HepG2 (cell line): ENCODE results near the gene LSM12. TPM values are rescaled to one million over a fixed set of nuclear protein-coding genes. Genes with fewer than 3 reads are reported as not detected.

ENCODE experiments used
- BCL6 ChIP-seq: IDR thresholded peaks from 2 replicates; pipeline ENCODE4 v1.6.1; 2016; ENCODE audit warnings: missing genetic modification reagents, missing compliant biosample characterization
- CAMTA2 ChIP-seq: sonication (generic); formaldehyde crosslinking; IDR thresholded peaks from 2 replicates; pipeline ENCODE4 v1.4.0; 2020; ENCODE audit warnings: mild to moderate bottlenecking, missing genetic modification reagents, borderline replicate concordance
- HNRNPUL1 ChIP-seq: fragments of 200-400 bp; formaldehyde crosslinking; IDR thresholded peaks from 2 replicates; pipeline ENCODE4 v1.6.1; 2017; ENCODE audit warnings: low read depth, mild to moderate bottlenecking, low read length, moderate library complexity
- ISL2 ChIP-seq: sonication (generic); formaldehyde crosslinking; IDR thresholded peaks from 2 replicates; pipeline ENCODE4 v1.5.0; 2020; ENCODE audit warnings: missing genetic modification reagents
- ISX ChIP-seq: sonication (generic); formaldehyde crosslinking; conservative IDR thresholded peaks from 2 replicates; pipeline ENCODE4 v1.5.0; 2020; ENCODE audit warnings: missing genetic modification reagents
- LCORL ChIP-seq, 2 experiments: fragments of 450-650 bp in 1 of 2; sonication (generic) in 1 of 2; formaldehyde crosslinking in 1 of 2; IDR thresholded peaks; 2 replicates each; pipeline versions ENCODE4 v1.5.0 to v1.6.1; 2017 to 2020; ENCODE audit warnings: antibody characterized with exemption in 1 of 2, missing genetic modification reagents in 1 of 2
- MED13 ChIP-seq: sonication (generic); formaldehyde crosslinking; IDR thresholded peaks from 2 replicates; pipeline ENCODE4 v1.5.0; 2020; ENCODE audit warnings: missing genetic modification reagents
- MEIS2 ChIP-seq: sonication (generic); formaldehyde crosslinking; IDR thresholded peaks from 2 replicates; pipeline ENCODE4 v1.9.0; 2021; ENCODE audit warnings: mild to moderate bottlenecking, missing genetic modification reagents
- NFIB ChIP-seq: sonication (generic); formaldehyde crosslinking; IDR thresholded peaks from 2 replicates; pipeline ENCODE4 v1.9.0; 2021; ENCODE audit warnings: missing genetic modification reagents, mild to moderate bottlenecking, borderline replicate concordance
- PAX8 ChIP-seq: sonication (generic); formaldehyde crosslinking; IDR thresholded peaks from 2 replicates; pipeline ENCODE4 v1.8.0; 2022; ENCODE audit warnings: mild to moderate bottlenecking, missing genetic modification reagents, borderline replicate concordance
- SUZ12 ChIP-seq: fragments of 150-350 bp; IDR thresholded peaks from 2 replicates; pipeline ENCODE4 v1.6.1; 2014; ENCODE audit warnings: low read depth, low read length
- TAF1 ChIP-seq: sonication (generic); formaldehyde crosslinking; IDR thresholded peaks from 2 replicates; pipeline ENCODE4 v1.4.0; 2020; ENCODE audit warnings: missing genetic modification reagents
- TEAD2 ChIP-seq: sonication (generic); formaldehyde crosslinking; IDR thresholded peaks from 2 replicates; pipeline ENCODE4 v1.9.0; 2021; ENCODE audit warnings: missing genetic modification reagents
- U2AF1 ChIP-seq: fragments of 200-400 bp; formaldehyde crosslinking; optimal IDR thresholded peaks from 2 replicates; pipeline ENCODE3; 2017; ENCODE audit warnings: mild to moderate bottlenecking, low read depth, low read length
- ZKSCAN1 ChIP-seq: fragments of 150-350 bp; IDR thresholded peaks from 2 replicates; pipeline ENCODE4 v1.6.1; 2014; ENCODE audit warnings: low read length
- ZNF207 ChIP-seq: fragments of 450-650 bp; IDR thresholded peaks from 2 replicates; pipeline ENCODE4 v1.6.1; 2016; ENCODE audit warnings: antibody characterized with exemption, borderline replicate concordance
- ZNF382 ChIP-seq: sonication (generic); formaldehyde crosslinking; IDR thresholded peaks from 2 replicates; pipeline ENCODE4 v1.5.0; 2020; ENCODE audit warnings: missing genetic modification reagents, mild to moderate bottlenecking, borderline replicate concordance
- ZNF501 ChIP-seq: sonication (generic); formaldehyde crosslinking; IDR thresholded peaks from 2 replicates; pipeline ENCODE4 v1.5.1; 2020; ENCODE audit warnings: mild to moderate bottlenecking, moderate library complexity, missing genetic modification reagents
- ZNF530 ChIP-seq: sonication (generic); formaldehyde crosslinking; IDR thresholded peaks from 2 replicates; pipeline ENCODE4 v1.5.0; 2020; ENCODE audit warnings: low read depth, mild to moderate bottlenecking, missing genetic modification reagents
- ZNF737 ChIP-seq: sonication (generic); formaldehyde crosslinking; IDR thresholded peaks from 2 replicates; pipeline ENCODE4 v1.5.0; 2020; ENCODE audit warnings: missing genetic modification reagents, mild to moderate bottlenecking, borderline replicate concordance
- polyA plus RNA-seq, 8 experiments: library from polyadenylated mRNA; depleted of rRNA in 3 of 8; stranded (reverse) in 7 of 8; unstranded in 1 of 8; fragments of >200 nt; fragmentation: Illumina TruSeq in 4 of 8; extraction: Trizol in 4 of 8; gene quantifications; 2 replicates each; pipeline versions ENCODE4 v1.2.1 to v1.2.3, GENCODE V29; 2011 to 2016; ENCODE audit warnings: low read depth in 4 of 8, missing spikeins in 1 of 8, mixed read lengths in 1 of 8; ENCODE audit not compliant: insufficient read depth in 1 of 8
- total RNA-seq, 5 experiments: library from RNA; depleted of rRNA; stranded (reverse); fragments of >200 nt; fragmentation: Illumina TruSeq; extraction: Trizol; gene quantifications; 2 replicates each; pipeline ENCODE4 v1.2.3, GENCODE V29; 2016; ENCODE audit warnings: low read depth in 1 of 5
- TF ChIP-seq, protein P1 (sequence below): sonication (generic); formaldehyde crosslinking; conservative IDR thresholded peaks from 2 replicates; pipeline ENCODE4 v1.5.0; 2020; ENCODE audit warnings: missing genetic modification reagents
- TF ChIP-seq, protein P2 (sequence below): sonication (generic); formaldehyde crosslinking; IDR thresholded peaks from 2 replicates; pipeline ENCODE4 v1.4.0; 2020; ENCODE audit warnings: missing genetic modification reagents
- TF ChIP-seq, protein P3 (sequence below): sonication (generic); formaldehyde crosslinking; IDR thresholded peaks from 2 replicates; pipeline ENCODE4 v1.5.1; 2020; ENCODE audit warnings: missing genetic modification reagents, mild to moderate bottlenecking, borderline replicate concordance

The LSM12 gene
- total and polyA plus RNA-seq, 2 of the 13 experiments (the other 11 are each of a cell fraction or from before 2014, with no cell fraction given) = 52.8 to 55.7 TPM

DNA sequence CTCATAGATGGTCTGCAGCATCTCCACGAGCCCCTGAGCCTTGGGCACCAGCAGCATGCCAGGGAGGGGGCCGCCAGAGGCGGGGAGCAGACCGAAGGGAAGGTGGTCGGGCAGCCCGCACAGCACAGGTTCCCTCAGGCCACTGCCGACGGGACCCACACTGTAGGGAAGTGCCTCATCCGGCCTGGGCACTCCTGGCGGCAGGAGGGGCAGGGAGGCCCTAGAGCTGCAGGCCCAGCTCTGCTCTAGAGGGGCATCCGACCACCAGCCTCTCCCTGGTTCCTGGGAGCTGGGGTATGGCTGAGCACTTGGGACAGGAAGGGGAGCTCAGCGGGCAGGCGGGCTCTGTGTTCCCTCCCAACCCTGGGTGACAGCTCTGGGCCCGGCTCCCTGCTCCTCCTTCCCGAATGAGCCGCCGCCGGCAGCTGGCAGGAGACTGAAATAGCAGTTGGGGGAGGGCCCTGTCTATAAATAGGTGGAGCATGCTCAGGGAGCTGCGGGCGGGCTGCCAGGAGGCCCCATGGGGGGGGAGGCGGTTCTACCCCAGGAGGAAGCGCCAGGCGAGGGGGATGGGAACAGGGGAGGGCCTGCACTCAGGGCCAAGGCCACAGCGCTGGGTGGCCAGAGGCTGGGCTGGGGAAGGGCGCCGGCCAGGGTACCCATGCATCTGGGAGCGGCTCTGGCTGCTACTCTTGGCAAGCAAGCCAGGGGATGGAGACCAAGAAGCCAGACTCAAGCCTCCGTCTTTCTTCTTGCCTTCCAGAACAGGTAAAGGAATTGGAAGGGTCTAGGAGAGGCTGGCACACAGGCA lies 44.6 kb upstream of the LSM12 start (continued):
- TF ChIP-seq, protein P1, sequence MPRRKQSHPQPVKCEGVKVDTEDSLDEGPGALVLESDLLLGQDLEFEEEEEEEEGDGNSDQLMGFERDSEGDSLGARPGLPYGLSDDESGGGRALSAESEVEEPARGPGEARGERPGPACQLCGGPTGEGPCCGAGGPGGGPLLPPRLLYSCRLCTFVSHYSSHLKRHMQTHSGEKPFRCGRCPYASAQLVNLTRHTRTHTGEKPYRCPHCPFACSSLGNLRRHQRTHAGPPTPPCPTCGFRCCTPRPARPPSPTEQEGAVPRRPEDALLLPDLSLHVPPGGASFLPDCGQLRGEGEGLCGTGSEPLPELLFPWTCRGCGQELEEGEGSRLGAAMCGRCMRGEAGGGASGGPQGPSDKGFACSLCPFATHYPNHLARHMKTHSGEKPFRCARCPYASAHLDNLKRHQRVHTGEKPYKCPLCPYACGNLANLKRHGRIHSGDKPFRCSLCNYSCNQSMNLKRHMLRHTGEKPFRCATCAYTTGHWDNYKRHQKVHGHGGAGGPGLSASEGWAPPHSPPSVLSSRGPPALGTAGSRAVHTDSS (CRISPR knock-in tag) = no peak
- TF ChIP-seq ZNF207 (no peak), MEIS2 (CRISPR knock-in tag) (peak; percentile 79; the same call in 1 of the 2 replicates), U2AF1 (peak; percentile 97), HNRNPUL1 (no peak), NFIB (peak; percentile 88; the same call in 1 of the 2 replicates), ZNF501 (peak; percentile 100), LCORL (IDR thresholded peaks at IDR 0.05) (no peak), LCORL (CRISPR knock-in tag; IDR thresholded peaks at IDR 0.05) (peak; percentile 98), BCL6 (peak; percentile 89), TAF1 (CRISPR knock-in tag) (peak; percentile 92), PAX8 (CRISPR knock-in tag) (0 out of 2 replicates have a peak, but pooled peaks have one; percentile 76), ISL2 (CRISPR knock-in tag) (no peak; the same call in none of the 2 replicates), CAMTA2 (CRISPR knock-in tag) (0 out of 2 replicates have a peak, but pooled peaks have one; percentile 22), ZNF530 (CRISPR knock-in tag) (no peak), ZNF382 (CRISPR knock-in tag) (no peak), ZNF737 (CRISPR knock-in tag) (no peak; the same call in 1 of the 2 replicates), MED13 (peak; percentile 89; the same call in 1 of the 2 replicates), ZKSCAN1 (no peak), SUZ12 (no peak), ISX (CRISPR knock-in tag) (no peak), TEAD2 (CRISPR knock-in tag) (no peak)
- TF ChIP-seq, protein P2, sequence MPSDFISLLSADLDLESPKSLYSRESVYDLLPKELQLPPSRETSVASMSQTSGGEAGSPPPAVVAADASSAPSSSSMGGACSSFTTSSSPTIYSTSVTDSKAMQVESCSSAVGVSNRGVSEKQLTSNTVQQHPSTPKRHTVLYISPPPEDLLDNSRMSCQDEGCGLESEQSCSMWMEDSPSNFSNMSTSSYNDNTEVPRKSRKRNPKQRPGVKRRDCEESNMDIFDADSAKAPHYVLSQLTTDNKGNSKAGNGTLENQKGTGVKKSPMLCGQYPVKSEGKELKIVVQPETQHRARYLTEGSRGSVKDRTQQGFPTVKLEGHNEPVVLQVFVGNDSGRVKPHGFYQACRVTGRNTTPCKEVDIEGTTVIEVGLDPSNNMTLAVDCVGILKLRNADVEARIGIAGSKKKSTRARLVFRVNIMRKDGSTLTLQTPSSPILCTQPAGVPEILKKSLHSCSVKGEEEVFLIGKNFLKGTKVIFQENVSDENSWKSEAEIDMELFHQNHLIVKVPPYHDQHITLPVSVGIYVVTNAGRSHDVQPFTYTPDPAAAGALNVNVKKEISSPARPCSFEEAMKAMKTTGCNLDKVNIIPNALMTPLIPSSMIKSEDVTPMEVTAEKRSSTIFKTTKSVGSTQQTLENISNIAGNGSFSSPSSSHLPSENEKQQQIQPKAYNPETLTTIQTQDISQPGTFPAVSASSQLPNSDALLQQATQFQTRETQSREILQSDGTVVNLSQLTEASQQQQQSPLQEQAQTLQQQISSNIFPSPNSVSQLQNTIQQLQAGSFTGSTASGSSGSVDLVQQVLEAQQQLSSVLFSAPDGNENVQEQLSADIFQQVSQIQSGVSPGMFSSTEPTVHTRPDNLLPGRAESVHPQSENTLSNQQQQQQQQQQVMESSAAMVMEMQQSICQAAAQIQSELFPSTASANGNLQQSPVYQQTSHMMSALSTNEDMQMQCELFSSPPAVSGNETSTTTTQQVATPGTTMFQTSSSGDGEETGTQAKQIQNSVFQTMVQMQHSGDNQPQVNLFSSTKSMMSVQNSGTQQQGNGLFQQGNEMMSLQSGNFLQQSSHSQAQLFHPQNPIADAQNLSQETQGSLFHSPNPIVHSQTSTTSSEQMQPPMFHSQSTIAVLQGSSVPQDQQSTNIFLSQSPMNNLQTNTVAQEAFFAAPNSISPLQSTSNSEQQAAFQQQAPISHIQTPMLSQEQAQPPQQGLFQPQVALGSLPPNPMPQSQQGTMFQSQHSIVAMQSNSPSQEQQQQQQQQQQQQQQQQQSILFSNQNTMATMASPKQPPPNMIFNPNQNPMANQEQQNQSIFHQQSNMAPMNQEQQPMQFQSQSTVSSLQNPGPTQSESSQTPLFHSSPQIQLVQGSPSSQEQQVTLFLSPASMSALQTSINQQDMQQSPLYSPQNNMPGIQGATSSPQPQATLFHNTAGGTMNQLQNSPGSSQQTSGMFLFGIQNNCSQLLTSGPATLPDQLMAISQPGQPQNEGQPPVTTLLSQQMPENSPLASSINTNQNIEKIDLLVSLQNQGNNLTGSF (CRISPR knock-in tag) = no peak; the same call in 1 of the 2 replicates
- TF ChIP-seq, protein P3, sequence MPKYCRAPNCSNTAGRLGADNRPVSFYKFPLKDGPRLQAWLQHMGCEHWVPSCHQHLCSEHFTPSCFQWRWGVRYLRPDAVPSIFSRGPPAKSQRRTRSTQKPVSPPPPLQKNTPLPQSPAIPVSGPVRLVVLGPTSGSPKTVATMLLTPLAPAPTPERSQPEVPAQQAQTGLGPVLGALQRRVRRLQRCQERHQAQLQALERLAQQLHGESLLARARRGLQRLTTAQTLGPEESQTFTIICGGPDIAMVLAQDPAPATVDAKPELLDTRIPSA (CRISPR knock-in tag) = no peak
